GM12891 (cell line): ENCODE measurements around the gene G0S2.

Experiments used
- PAX5 ChIP-seq: IDR thresholded peaks from 2 replicates; pipeline ENCODE4 v1.6.1; 2011; ENCODE audit warnings: low read length, moderate library complexity, mild to moderate bottlenecking; ENCODE audit not compliant: insufficient read depth, severe bottlenecking
- POLR2A ChIP-seq: IDR thresholded peaks from 2 replicates; pipeline ENCODE4 v1.6.1; 2011; ENCODE audit warnings: low read depth, low read length, control low read depth
- POLR2AphosphoS5 ChIP-seq: IDR thresholded peaks from 2 replicates; pipeline ENCODE4 v1.6.1; 2011; ENCODE audit warnings: low read depth, low read length, control low read depth
- SPI1 ChIP-seq: IDR thresholded peaks from 2 replicates; pipeline ENCODE4 v1.6.1; 2011; ENCODE audit warnings: low read depth, low read length, control low read depth
- TAF1 ChIP-seq: IDR thresholded peaks from 2 replicates; pipeline ENCODE4 v1.6.1; 2011; ENCODE audit warnings: low read depth, low read length, control low read depth

DNA sequence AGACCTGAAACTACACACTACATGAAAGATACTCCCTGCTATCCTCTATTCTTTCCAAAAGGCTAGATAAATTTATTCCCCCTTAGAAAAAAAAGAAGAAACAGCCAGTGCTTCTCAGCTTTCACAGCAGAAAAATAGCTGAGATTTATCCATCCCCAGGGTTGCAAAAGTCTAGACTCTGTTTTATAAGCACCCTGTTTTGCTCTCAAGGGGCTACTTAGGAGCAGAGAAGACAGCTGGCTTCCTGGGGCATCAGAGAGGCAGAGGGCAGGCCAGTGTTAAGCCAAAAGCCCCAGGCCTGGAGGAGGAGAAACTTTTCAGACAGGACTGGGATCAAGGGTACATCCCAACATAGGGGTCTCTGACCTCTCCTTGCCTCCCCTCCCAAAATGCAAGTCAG, 26.9 kb upstream of the G0S2 start:
- TF ChIP-seq POLR2AphosphoS5 (no peak), TAF1 (no peak), PAX5 (no peak), POLR2A (no peak), SPI1 (no peak)
